ENCODE data around the gene TNNC1.

Gene TNNC1

GRCh38 chr3:52428151-52429005, 25.5 kb downstream of the TNNC1 start:
- peak; percentile 58 for DNase-seq (ENCODE audit: low read depth)
- peak; percentile 68 for TF ChIP-seq CTCF (IDR thresholded peaks at IDR 0.05; ENCODE audit: insufficient read depth, low read depth, low read length, missing control alignments)
- no peak overlapping the region for H3K4me3 ChIP-seq (ENCODE audit: low read depth, low read length)

- no peak for DNase-seq (ENCODE audit: low read depth)
- TF ChIP-seq CTCF (IDR thresholded peaks at IDR 0.05; ENCODE audit: insufficient read depth, low read depth, low read length, missing control alignments) = no peak
Measured at GRCh38 chr3:52423173-52423572, 30.7 kb downstream of the TNNC1 start.

DNA sequence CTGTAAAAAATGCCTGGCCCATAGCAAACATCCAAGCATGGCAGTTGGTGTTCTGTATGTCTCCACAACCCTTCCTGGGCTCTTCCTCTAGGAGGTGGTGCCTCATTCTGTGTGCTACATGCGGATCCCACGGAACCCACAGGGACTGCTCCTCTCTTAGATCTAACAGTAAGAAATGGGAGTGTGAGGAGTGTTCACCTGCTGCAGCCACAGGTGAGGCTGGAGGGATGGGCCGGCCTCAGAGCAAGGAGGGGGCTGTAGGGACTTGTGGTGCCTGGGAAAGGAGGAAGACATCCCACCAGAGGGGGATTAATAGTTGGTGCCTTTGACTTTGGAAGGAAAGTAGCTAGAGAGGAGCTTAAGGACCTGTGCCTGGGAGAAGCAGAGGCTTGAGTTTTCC, 31.2 kb downstream of the TNNC1 start:
- no peak overlapping the region for H3K4me3 ChIP-seq (ENCODE audit: low read depth, low read length)
- no peak for DNase-seq (ENCODE audit: low read depth)
- no peak for TF ChIP-seq CTCF (IDR thresholded peaks at IDR 0.05; ENCODE audit: insufficient read depth, low read depth, low read length, missing control alignments)

More at GRCh38 chr3:52423173-52423572, 30.7 kb downstream of the TNNC1 start:
- no peak overlapping the region for H3K4me3 ChIP-seq (ENCODE audit: low read depth, low read length)

- H3K4me3 ChIP-seq (ENCODE audit: low read depth, low read length) = no peak overlapping the region
- no peak for DNase-seq (ENCODE audit: low read depth)
- no peak for TF ChIP-seq CTCF (IDR thresholded peaks at IDR 0.05; ENCODE audit: insufficient read depth, low read depth, low read length, missing control alignments)
Measured at GRCh38 chr3:52420388-52420787, 33.5 kb downstream of the TNNC1 start.

DNA sequence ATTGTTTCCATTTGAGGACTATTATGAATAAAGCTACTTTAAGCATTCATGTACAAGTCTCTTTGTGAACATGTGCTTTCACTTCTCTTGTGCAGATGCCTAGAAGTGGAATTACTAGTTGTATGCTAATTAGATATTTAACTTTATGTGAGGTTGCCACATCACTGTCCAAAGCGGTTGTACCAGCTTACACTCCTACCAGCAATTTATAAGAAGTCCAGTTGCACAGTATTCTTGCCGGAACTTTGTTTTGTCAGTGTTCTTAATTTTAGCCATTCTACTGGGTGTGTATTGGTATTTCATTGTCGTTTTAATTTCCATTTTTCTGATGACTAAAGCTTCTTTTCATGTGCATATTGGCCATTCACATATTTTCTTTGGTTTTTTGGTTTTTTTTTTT, 38.0 kb downstream of the TNNC1 start:
- no peak for DNase-seq (ENCODE audit: low read depth)
- no peak overlapping the region for H3K4me3 ChIP-seq (ENCODE audit: low read depth, low read length)
- TF ChIP-seq CTCF (IDR thresholded peaks at IDR 0.05; ENCODE audit: insufficient read depth, low read depth, low read length, missing control alignments) = no peak

DNA sequence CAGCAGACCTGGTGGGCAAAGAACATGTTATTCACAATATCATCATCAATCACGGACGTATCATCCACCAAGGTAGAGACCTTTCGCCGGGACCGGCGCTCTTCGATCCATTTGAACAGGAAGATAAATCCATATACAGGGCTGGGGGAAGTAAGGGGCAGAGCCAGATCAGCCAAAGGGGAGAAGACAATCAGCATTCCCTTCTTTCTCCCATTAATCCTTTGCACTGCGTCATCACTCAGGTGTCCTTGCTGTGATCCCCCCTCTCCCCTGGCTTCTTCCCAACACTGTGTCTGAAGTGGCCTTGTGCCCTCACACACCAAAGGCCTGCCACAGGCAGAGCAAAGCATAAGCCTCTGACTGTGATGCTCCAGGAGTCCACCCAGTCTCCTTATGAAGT, 45.4 kb downstream of the TNNC1 start:
- DNase-seq (ENCODE audit: low read depth) = no peak
- TF ChIP-seq CTCF (IDR thresholded peaks at IDR 0.05; ENCODE audit: insufficient read depth, low read depth, low read length, missing control alignments) = no peak
- H3K4me3 ChIP-seq (ENCODE audit: low read depth, low read length) = no peak overlapping the region; the same call in 1 of the 2 replicates

- no peak for TF ChIP-seq CTCF (IDR thresholded peaks at IDR 0.05; ENCODE audit: insufficient read depth, low read depth, low read length, missing control alignments)
- DNase-seq (ENCODE audit: low read depth) = no peak
- H3K4me3 ChIP-seq (ENCODE audit: low read depth, low read length) = no peak overlapping the region
Measured at GRCh38 chr3:52407779-52408178, 46.1 kb downstream of the TNNC1 start.
